AG09319 (cell line): ENCODE data around the gene NTNG2.

Experiments
- DNase-seq: peaks from one replicate; pipeline ENCODE4 v3.0.0-alpha.2; 2010; ENCODE audit warnings: low read depth; ENCODE audit errors: extremely low read depth
- TF ChIP-seq, protein P1 (sequence below): IDR thresholded peaks from 2 replicates; pipeline ENCODE4 v1.5.1; 2011; ENCODE audit warnings: low read depth, mild to moderate bottlenecking, inconsistent platforms, low read length, moderate library complexity

Gene NTNG2

DNA sequence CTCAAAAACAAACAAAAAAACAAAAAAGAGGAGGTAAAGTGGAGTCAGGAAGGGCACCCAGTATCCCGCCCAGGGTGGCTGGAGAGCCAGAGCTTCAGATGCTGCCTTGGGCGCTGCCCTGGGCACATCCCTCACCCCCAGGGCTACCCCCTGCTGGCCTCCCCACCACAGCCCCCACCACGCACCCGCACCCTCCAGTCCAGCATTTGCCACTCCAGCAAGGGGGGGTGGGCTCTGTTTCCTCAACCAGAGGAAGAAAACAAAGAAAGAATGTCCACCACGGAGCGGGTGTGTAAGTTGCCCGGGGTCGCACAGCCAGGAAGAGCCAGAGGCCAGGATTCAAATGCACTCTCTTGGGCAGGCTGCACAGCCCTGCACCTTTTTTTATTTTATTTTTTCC, 86.1 kb downstream of the NTNG2 start:
- DNase-seq = no peak
- TF ChIP-seq, protein P1, sequence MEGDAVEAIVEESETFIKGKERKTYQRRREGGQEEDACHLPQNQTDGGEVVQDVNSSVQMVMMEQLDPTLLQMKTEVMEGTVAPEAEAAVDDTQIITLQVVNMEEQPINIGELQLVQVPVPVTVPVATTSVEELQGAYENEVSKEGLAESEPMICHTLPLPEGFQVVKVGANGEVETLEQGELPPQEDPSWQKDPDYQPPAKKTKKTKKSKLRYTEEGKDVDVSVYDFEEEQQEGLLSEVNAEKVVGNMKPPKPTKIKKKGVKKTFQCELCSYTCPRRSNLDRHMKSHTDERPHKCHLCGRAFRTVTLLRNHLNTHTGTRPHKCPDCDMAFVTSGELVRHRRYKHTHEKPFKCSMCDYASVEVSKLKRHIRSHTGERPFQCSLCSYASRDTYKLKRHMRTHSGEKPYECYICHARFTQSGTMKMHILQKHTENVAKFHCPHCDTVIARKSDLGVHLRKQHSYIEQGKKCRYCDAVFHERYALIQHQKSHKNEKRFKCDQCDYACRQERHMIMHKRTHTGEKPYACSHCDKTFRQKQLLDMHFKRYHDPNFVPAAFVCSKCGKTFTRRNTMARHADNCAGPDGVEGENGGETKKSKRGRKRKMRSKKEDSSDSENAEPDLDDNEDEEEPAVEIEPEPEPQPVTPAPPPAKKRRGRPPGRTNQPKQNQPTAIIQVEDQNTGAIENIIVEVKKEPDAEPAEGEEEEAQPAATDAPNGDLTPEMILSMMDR = no peak

DNA sequence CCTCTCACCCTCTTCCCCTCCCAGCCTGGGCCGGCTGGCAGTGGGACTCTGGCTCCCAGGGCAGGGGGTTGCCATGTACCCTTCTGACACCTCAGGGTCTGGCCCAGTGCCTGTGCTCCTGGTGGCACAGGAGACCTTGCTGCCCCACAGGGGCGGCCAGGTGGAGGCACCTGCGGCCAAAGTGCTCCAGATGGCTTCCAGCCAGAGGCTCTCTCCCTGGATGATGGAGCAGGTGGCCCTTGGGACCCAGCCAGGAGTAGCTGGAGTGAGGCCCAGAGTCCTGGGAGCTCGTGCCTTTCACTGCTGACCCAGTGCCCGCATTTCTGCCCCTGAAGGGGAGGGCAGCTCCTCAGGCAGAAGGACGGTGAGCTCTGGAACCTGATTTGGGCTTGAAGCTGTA, 87.3 kb downstream of the NTNG2 start:
- DNase-seq = no peak
- TF ChIP-seq, protein P1 = no peak

DNA sequence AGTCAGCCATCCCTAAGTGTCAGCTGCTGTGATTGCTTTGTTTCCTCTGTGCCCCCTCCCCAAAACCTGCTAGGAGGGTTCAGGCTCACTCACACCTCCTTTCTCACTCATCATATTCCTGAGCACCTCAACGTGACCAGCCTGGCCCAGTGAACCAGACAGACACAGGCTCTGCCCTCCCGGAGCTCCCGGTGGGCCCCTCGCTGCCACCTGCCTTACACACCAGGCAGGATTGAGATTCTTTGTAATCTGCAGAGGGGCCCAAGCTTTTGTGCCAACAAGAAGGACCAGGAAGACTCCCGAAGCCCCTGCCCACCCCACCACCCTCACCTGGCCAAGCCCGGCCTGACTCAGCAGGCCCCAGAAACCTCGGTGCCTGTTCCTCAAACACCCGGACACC, 87.8 kb downstream of the NTNG2 start:
- no peak for DNase-seq
- TF ChIP-seq, protein P1 = no peak

DNA sequence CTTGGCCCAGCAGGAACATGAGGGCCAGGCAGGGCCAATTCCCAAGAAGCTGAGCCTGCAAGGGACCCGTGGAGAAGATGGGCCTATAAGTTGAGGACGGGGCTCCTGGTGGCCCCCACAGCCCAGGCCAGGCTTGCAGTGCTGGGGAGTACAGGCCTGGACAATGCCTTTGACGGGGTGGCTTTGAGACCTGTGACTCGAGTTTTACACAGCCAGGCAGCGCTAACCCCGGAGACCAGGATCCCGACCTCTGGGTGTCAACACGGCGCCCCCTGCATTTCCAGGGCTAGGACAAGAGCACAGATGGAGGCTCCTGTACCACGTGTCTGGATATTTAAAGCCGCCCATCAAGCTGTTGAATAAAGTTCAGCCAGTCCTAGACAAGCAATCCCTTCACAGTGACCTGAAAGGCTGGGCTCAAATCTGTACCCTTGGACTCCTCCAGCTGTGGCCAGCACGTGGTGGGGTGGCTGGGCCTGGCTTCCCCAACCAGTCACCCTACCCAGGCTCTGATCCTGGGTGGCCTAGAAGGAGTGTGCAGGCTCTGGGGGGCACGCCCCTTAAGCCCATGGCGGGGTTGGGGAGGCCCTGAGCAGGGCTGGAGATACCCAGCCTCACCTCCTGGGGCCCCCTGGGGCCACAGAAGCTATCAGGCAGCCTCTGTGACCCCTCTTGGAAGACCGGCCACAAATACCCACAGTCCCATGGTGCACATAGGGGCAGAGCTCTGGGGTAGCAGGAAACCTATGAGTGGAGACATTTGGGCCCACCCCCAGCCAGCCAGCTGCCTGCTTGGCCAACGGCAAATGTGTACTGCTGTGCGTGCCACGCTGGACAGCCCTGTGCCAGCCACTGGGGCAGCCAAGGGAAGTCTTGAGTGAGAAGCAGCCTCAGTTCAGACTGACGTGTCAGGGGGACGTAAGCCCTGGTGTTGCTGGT, 88.7 kb downstream of the NTNG2 start:
- TF ChIP-seq, protein P1 = no peak
- DNase-seq = no peak

DNA sequence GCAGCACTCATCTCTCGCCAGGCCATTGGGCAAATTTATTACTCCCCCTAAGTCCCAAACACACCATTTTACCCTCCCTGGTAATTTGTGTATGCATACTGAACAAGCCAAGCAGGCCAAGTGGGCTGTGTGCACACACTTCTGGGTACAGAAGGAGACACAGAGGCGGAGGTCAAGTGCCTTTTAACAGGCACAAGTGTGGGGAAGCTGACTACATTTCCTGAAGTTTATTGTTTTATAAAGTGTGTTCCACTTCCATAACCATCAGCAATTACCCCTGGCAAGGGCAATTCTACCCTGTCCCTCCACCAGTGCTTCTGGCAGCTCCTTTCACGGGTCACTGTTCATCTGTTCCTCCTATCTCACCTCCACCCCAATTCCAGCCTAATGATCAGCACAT, 99.0 kb downstream of the NTNG2 start:
- TF ChIP-seq, protein P1 = no peak
- DNase-seq = no peak

DNA sequence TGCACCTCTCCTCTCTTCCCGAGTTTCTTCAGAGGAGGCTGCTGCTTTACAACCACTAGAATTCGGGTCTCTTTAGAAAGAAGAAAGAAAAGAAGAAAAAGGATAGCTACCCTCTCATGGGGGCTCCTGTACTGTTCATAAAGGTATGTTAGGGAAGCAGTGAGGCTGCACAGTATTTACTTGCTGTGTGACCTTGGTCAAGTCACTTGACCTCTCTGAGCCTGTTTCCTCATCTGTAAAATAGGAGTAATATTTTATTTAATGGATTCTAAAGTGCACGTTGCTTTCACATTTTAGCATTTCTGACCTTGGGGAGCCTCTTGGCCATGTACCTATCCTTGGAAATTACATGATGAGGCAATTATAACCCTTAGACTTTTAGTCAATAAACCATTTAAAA, 104.2 kb downstream of the NTNG2 start:
- TF ChIP-seq, protein P1 = no peak
- DNase-seq = no peak

DNA sequence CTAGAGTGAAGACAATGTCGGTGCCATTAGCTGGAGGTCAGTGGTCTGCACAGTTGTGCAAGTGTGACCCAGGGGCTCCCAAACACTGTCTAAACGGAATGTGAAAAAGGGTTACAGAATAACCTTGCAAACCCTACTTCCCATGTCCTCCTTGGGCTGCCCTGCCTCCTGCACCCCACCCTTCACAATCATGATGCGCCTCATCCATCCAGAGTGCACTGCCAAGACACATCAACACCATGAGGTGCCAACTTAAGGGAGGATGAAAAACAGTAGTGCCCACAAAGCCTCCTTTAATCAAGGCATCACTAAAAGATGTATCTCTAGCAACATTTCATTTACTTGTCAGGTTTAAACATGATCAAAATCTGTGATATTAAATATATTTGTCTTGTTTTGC, 105.8 kb downstream of the NTNG2 start:
- TF ChIP-seq, protein P1 = no peak
- DNase-seq = no peak
